Sigmoid colon (tissue), 7 donors: ENCODE measurements around the gene MYBBP1A. TPM values are rescaled to one million over a fixed set of nuclear protein-coding genes. Genes with fewer than 3 reads are reported as not detected.

ENCODE experiments used
- DNase-seq: peaks from one replicate; pipeline ENCODE4 v3.0.0-alpha.2; 2019
- H3K27ac ChIP-seq, 4 donors: fragments of 200-600 bp; sonication (generic); one replicate each; pipeline ENCODE4 v1.5.1; 2016 to 2019; ENCODE audit warnings: mild to moderate bottlenecking in 1 of 4
- H3K27me3 ChIP-seq, 3 donors: fragments of 200-600 bp; sonication (generic); one replicate each; pipeline ENCODE4 v1.5.1; 2019; ENCODE audit warnings: mild to moderate bottlenecking in 1 of 3
- H3K36me3 ChIP-seq, 4 donors: fragments of 200-600 bp; sonication (generic); one replicate each; pipeline ENCODE4 v1.5.1; 2016 to 2019
- H3K4me1 ChIP-seq, 4 donors: fragments of 200-600 bp; sonication (generic); one replicate each; pipeline ENCODE4 v1.5.1; 2017 to 2019
- H3K4me3 ChIP-seq, 4 donors: fragments of 200-600 bp; sonication (generic); one replicate each; pipeline ENCODE4 v1.5.1; 2017 to 2019; ENCODE audit warnings: mild to moderate bottlenecking in 2 of 4, moderate library complexity in 1 of 4
- H3K9me3 ChIP-seq, 4 donors: fragments of 200-600 bp in 3 of 4; sonication (generic) in 3 of 4; one replicate each; pipeline versions ENCODE4 v1.5.1 to v1.6.1; 2013 to 2019
- EP300 ChIP-seq, 4 donors: sonication (generic); formaldehyde crosslinking; IDR thresholded peaks; one replicate each; pipeline ENCODE4 v1.6.1; 2017; ENCODE audit warnings: antibody characterized with exemption in 4 of 4
- POLR2A ChIP-seq, 2 donors: fragments of 450-650 bp; IDR thresholded peaks; one replicate each; pipeline ENCODE4 v1.6.1; 2016; ENCODE audit warnings: antibody characterized with exemption in 2 of 2, mild to moderate bottlenecking in 2 of 2, moderate library complexity in 2 of 2
- POLR2AphosphoS5 ChIP-seq, 4 donors: sonication (generic); formaldehyde crosslinking; IDR thresholded peaks; one replicate each; pipeline ENCODE4 v1.6.1; 2017; ENCODE audit warnings: antibody characterized with exemption in 4 of 4
- WGBS, 2 donors: extraction: QIAGEN DNeasy Blood & Tissue Kit; methylation state at CpG; one replicate each; pipeline ENCODE4 v1.1.7; 2013; 5-methylcytosine and 5-hydroxymethylcytosine counted together
- intact Hi-C: fragments of 100-400 bp; cut with DNase I; formaldehyde crosslinking; loops from one replicate; pipeline ENCODE4 v1.15.1; 2023
- polyA plus RNA-seq, 3 donors: library from polyadenylated mRNA; stranded (reverse); fragments of 200-250 nt; gene quantifications; one replicate each; pipeline ENCODE4 v1.2.3, GENCODE V29; 2013
- total RNA-seq, 4 donors: library from RNA; depleted of rRNA; stranded (reverse); fragments of >200 nt; gene quantifications; one replicate each; pipeline ENCODE4 v1.1.0, GENCODE V29; 2016
- TF ChIP-seq, protein P1 (sequence below), 4 experiments: fragments of 450-650 bp in 3 of 4; fragments of 200-600 bp in 1 of 4; IDR thresholded peaks; one replicate each; pipeline ENCODE4 v1.5.1; 2016 to 2019; ENCODE audit warnings: antibody characterized with exemption in 4 of 4, mild to moderate bottlenecking in 3 of 4, moderate library complexity in 2 of 4
- donor health status: healthy with polysubstance abuse.
- donor health status: Bipolar disorder and iron deficiency.
- donor health status: healthy.

The MYBBP1A gene
- total and polyA plus RNA-seq, 7 donors = 6.6 to 44.5 (median 25.8) TPM

GRCh38 chr17:4555873-4556759 lies 932 bp upstream of the MYBBP1A start:
- Histone ChIP-seq H3K27me3 (no peaks in the 10 kb centered on the region), H3K27ac (peak overlapping the region; percentile 77 to 86 (median 83)), H3K36me3 (peaks cover 4 to 27% (median 12%) of the 10 kb centered on the region in 4 donors), H3K4me3 (peak overlapping the region; percentile 83 to 88 (median 85)), H3K9me3 (no peaks in the 10 kb centered on the region), H3K4me1 (peaks cover 0 to 23% (median 20%) of the 10 kb centered on the region in 4 donors)
- peak; percentile 63 for DNase-seq
- 68 to 70% methylated on average over 17 of the region's 17 CpGs for WGBS, 2 donors
- TF ChIP-seq, protein P1, sequence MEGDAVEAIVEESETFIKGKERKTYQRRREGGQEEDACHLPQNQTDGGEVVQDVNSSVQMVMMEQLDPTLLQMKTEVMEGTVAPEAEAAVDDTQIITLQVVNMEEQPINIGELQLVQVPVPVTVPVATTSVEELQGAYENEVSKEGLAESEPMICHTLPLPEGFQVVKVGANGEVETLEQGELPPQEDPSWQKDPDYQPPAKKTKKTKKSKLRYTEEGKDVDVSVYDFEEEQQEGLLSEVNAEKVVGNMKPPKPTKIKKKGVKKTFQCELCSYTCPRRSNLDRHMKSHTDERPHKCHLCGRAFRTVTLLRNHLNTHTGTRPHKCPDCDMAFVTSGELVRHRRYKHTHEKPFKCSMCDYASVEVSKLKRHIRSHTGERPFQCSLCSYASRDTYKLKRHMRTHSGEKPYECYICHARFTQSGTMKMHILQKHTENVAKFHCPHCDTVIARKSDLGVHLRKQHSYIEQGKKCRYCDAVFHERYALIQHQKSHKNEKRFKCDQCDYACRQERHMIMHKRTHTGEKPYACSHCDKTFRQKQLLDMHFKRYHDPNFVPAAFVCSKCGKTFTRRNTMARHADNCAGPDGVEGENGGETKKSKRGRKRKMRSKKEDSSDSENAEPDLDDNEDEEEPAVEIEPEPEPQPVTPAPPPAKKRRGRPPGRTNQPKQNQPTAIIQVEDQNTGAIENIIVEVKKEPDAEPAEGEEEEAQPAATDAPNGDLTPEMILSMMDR (IDR thresholded peaks at IDR 0.05) = no peak
- TF ChIP-seq EP300 (IDR thresholded peaks at IDR 0.05) = no peak
- intact Hi-C loops = no loop called here

GRCh38 chr17:4554441-4554996 lies 665 bp downstream of the MYBBP1A start:
- intact Hi-C loops = no loop called here
- H3K9me3 ChIP-seq = no peaks in the 10 kb centered on the region
- H3K27ac ChIP-seq = peak overlapping the region; percentile 77 to 86 (median 83)
- H3K4me1 ChIP-seq = peaks cover 0 to 23% (median 20%) of the 10 kb centered on the region in 4 donors
- H3K4me3 ChIP-seq = peak overlapping the region; percentile 83 to 88 (median 85)
- 9 to 15% methylated on average over 18 of the region's 18 CpGs for WGBS, 2 donors
- TF ChIP-seq POLR2AphosphoS5 (IDR thresholded peaks at IDR 0.05) = no peak
- no peak for TF ChIP-seq EP300 (IDR thresholded peaks at IDR 0.05)
- no peak for TF ChIP-seq POLR2A (IDR thresholded peaks at IDR 0.05)
- TF ChIP-seq, protein P1 (IDR thresholded peaks at IDR 0.05) = no peak
- peaks cover 4 to 43% (median 24%) of the 10 kb centered on the region in 4 donors for H3K36me3 ChIP-seq
- peak; percentile 64 for DNase-seq
- H3K27me3 ChIP-seq = no peaks in the 10 kb centered on the region

- Histone ChIP-seq H3K4me1 (peaks cover 0 to 23% (median 20%) of the 10 kb centered on the region in 4 donors), H3K4me3 (no peak overlapping the region), H3K27ac (no peak overlapping the region), H3K27me3 (no peaks in the 10 kb centered on the region), H3K36me3 (peaks cover 4 to 52% (median 31%) of the 10 kb centered on the region in 4 donors), H3K9me3 (no peaks in the 10 kb centered on the region)
- DNase-seq = peak; percentile 67
- TF ChIP-seq POLR2A (IDR thresholded peaks at IDR 0.05) (no peak), EP300 (IDR thresholded peaks at IDR 0.05) (no peak), POLR2AphosphoS5 (IDR thresholded peaks at IDR 0.05) (no peak)
- intact Hi-C loops = no loop called here
- 82 to 87% methylated on average over 9 of the region's 9 CpGs for WGBS, 2 donors
These were observed 1.5 kb downstream of the MYBBP1A start for GRCh38 chr17:4553669-4554068.

- H3K27me3 ChIP-seq = no peaks in the 10 kb centered on the region
- no peaks in the 10 kb centered on the region for H3K9me3 ChIP-seq
- no peak overlapping the region for H3K27ac ChIP-seq
- 93 to 96% methylated on average over 27 of the region's 27 CpGs for WGBS, 2 donors
- no peak overlapping the region for H3K4me3 ChIP-seq
- TF ChIP-seq, protein P1 (IDR thresholded peaks at IDR 0.05) = no peak
- no peak for TF ChIP-seq POLR2AphosphoS5 (IDR thresholded peaks at IDR 0.05)
- no peak for TF ChIP-seq POLR2A (IDR thresholded peaks at IDR 0.05)
- no peak for TF ChIP-seq EP300 (IDR thresholded peaks at IDR 0.05)
- H3K4me1 ChIP-seq = peaks cover 0 to 23% (median 20%) of the 10 kb centered on the region in 4 donors
- DNase-seq = peak; percentile 55
- H3K36me3 ChIP-seq = peaks cover 4 to 69% (median 43%) of the 10 kb centered on the region in 4 donors
- intact Hi-C loops = no loop called here
These were observed 3.2 kb downstream of the MYBBP1A start for GRCh38 chr17:4551796-4552525.
